ENCODE results near the gene CEP85L. TPM values are rescaled to one million over a fixed set of nuclear protein-coding genes. Genes with fewer than 3 reads are reported as not detected.

CEP85L gene
- total RNA-seq, 4 donors from 2014 or later, result 2.3 to 7.0 (median 6.6) TPM

GRCh38 chr6:118667988-118668387, 16.6 kb upstream of the CEP85L start:
- intact Hi-C loops (cut with DNase I; ENCODE audit: low total_unique reads), result no loop called here
- 40 to 57% methylated on average over 1 of the region's 1 CpG for WGBS, 2 donors
- H3K4me3 ChIP-seq (ENCODE audit: low read depth, poor library complexity, severe bottlenecking), result no peak overlapping the region
- TF ChIP-seq POLR2A (IDR thresholded peaks at IDR 0.05) (no peak), CTCF (IDR thresholded peaks at IDR 0.05) (no peak)
- no peak for DNase-seq (ENCODE audit: low spot score in 2 of 2)

GRCh38 chr6:118665011-118665410, 13.6 kb upstream of the CEP85L start:
- no peak overlapping the region for H3K4me3 ChIP-seq (ENCODE audit: low read depth, poor library complexity, severe bottlenecking)
- DNase-seq (ENCODE audit: low spot score in 2 of 2), result no peak
- 31 to 84% methylated on average over 3 of the region's 3 CpGs for WGBS, 2 donors
- intact Hi-C loops (cut with DNase I; ENCODE audit: low total_unique reads), result no loop called here
- TF ChIP-seq CTCF (IDR thresholded peaks at IDR 0.05), result no peak
- no peak for TF ChIP-seq POLR2A (IDR thresholded peaks at IDR 0.05)

GRCh38 chr6:118663993-118664985, 12.9 kb upstream of the CEP85L start:
- WGBS, 2 donors, result 76 to 80% methylated on average over 10 of the region's 10 CpGs
- no peak for DNase-seq (ENCODE audit: low spot score in 2 of 2)
- TF ChIP-seq CTCF (IDR thresholded peaks at IDR 0.05) (no peak), POLR2A (IDR thresholded peaks at IDR 0.05) (no peak)
- intact Hi-C loops (cut with DNase I; ENCODE audit: low total_unique reads), result no loop called here
- H3K4me3 ChIP-seq (ENCODE audit: low read depth, poor library complexity, severe bottlenecking), result no peak overlapping the region

- WGBS, 2 donors, result 90 to 95% methylated on average over 3 of the region's 3 CpGs
- intact Hi-C loops (cut with DNase I; ENCODE audit: low total_unique reads), result no loop called here
Measured at GRCh38 chr6:118661831-118662230, 10.4 kb upstream of the CEP85L start.

GRCh38 chr6:118660218-118660569, 8.8 kb upstream of the CEP85L start:
- H3K4me3 ChIP-seq (ENCODE audit: low read depth, poor library complexity, severe bottlenecking), result no peak overlapping the region
- no peak for DNase-seq (ENCODE audit: low spot score in 2 of 2)
- intact Hi-C loops (cut with DNase I; ENCODE audit: low total_unique reads), result no loop called here
- TF ChIP-seq CTCF (IDR thresholded peaks at IDR 0.05) (no peak), POLR2A (IDR thresholded peaks at IDR 0.05) (no peak)

More at GRCh38 chr6:118661831-118662230, 10.4 kb upstream of the CEP85L start:
- DNase-seq (ENCODE audit: low spot score in 2 of 2), result no peak
- H3K4me3 ChIP-seq (ENCODE audit: low read depth, poor library complexity, severe bottlenecking), result no peak overlapping the region
- TF ChIP-seq POLR2A (IDR thresholded peaks at IDR 0.05), result no peak

- DNase-seq (ENCODE audit: low spot score in 2 of 2), result no peak
- intact Hi-C loops (cut with DNase I; ENCODE audit: low total_unique reads), result no loop called here
- TF ChIP-seq CTCF (IDR thresholded peaks at IDR 0.05) (no peak), POLR2A (IDR thresholded peaks at IDR 0.05) (no peak)
- WGBS, 2 donors, result 50 to 52% methylated on average over 9 of the region's 9 CpGs
- no peak overlapping the region for H3K4me3 ChIP-seq (ENCODE audit: low read depth, poor library complexity, severe bottlenecking)
Measured at GRCh38 chr6:118659513-118660217, 8.3 kb upstream of the CEP85L start.
